ENCODE results near the gene HERC4. TPM values are rescaled to one million over a fixed set of nuclear protein-coding genes. Genes with fewer than 3 reads are reported as not detected.

The HERC4 gene
- total RNA-seq, 1 experiment from 2014 or later: 39.4 TPM

GRCh38 chr10:68032113-68032512, 43.0 kb downstream of the HERC4 start:
- no peak for TF ChIP-seq JUN (CRISPR knock-in tag; IDR thresholded peaks at IDR 0.05)
- no peak for TF ChIP-seq CBFB (CRISPR knock-in tag; IDR thresholded peaks at IDR 0.05; ENCODE audit: low read depth)
- no peak for TF ChIP-seq ZNF138 (CRISPR knock-in tag; conservative IDR thresholded peaks at IDR 0.05)
- no peak for TF ChIP-seq ZNF532 (CRISPR knock-in tag; IDR thresholded peaks at IDR 0.05; ENCODE audit: borderline replicate concordance)
- TF ChIP-seq KAT7 (CRISPR knock-in tag; IDR thresholded peaks at IDR 0.05; ENCODE audit: borderline replicate concordance): no peak
- no peak for TF ChIP-seq NFE2L1 (CRISPR knock-in tag; IDR thresholded peaks at IDR 0.05)
- TF ChIP-seq ERG (CRISPR knock-in tag; IDR thresholded peaks at IDR 0.05): no peak
- TF ChIP-seq ZNF396 (CRISPR knock-in tag; IDR thresholded peaks at IDR 0.05; ENCODE audit: borderline replicate concordance): no peak
- no peak for TF ChIP-seq ZNF219 (CRISPR knock-in tag; IDR thresholded peaks at IDR 0.05; ENCODE audit: borderline replicate concordance)
- TF ChIP-seq HMGXB4 (CRISPR knock-in tag; IDR thresholded peaks at IDR 0.05): no peak
- no peak overlapping the region for H3K27ac Mint-ChIP-seq

GRCh38 chr10:68027429-68027828, 47.7 kb downstream of the HERC4 start:
- H3K4me3 Mint-ChIP-seq: no peak overlapping the region
- DNase-seq (ENCODE audit: low spot score) (no peak), ATAC-seq (no peak)
- no peak for TF ChIP-seq AFF4 (CRISPR knock-in tag; IDR thresholded peaks at IDR 0.05; ENCODE audit: borderline replicate concordance)
- no peak for TF ChIP-seq ZNF281 (CRISPR knock-in tag; IDR thresholded peaks at IDR 0.05)
- no peak for TF ChIP-seq ATF1 (CRISPR knock-in tag; IDR thresholded peaks at IDR 0.05)
- ChIA-PET POLR2A (no interaction called here), CTCF (no interaction called here)
- H3K36me3 Mint-ChIP-seq: peaks cover 17% of the 10 kb centered on the region
- no peaks in the 10 kb centered on the region for H3K9me3 Mint-ChIP-seq
- no peak overlapping the region for H3K27ac Mint-ChIP-seq
- H3K27me3 Mint-ChIP-seq (ENCODE audit: low read depth): no peaks in the 10 kb centered on the region
- no peaks in the 10 kb centered on the region for H3K4me1 Mint-ChIP-seq

More at GRCh38 chr10:68032113-68032512, 43.0 kb downstream of the HERC4 start:
- H3K36me3 Mint-ChIP-seq: peaks cover 25% of the 10 kb centered on the region
- ATAC-seq: no peak
- DNase-seq (ENCODE audit: low spot score): no peak
- H3K4me1 Mint-ChIP-seq: peaks cover 6% of the 10 kb centered on the region; the same call in 1 of the 2 replicates
- POLR2A ChIA-PET: no interaction called here
- no peaks in the 10 kb centered on the region for H3K9me3 Mint-ChIP-seq
- H3K4me3 Mint-ChIP-seq: no peak overlapping the region
- CTCF ChIA-PET: no interaction called here
- H3K27me3 Mint-ChIP-seq (ENCODE audit: low read depth): no peaks in the 10 kb centered on the region

All from WTC11 (cell line).